ENCODE data around the gene HELQ. TPM values are rescaled to one million over a fixed set of nuclear protein-coding genes. Genes with fewer than 3 reads are reported as not detected.

HELQ gene
- total RNA-seq, 1 experiment from 2014 or later, result 11.6 TPM

- Histone ChIP-seq H3K9me3 (no peaks in the 10 kb centered on the region), H3K4me3 (ENCODE audit: low read depth, low read length) (no peak overlapping the region), H3K4me1 (peaks cover 9% of the 10 kb centered on the region; the same call in 1 of the 2 replicates), H3K27me3 (replicated peaks; ENCODE audit: control insufficient read depth, insufficient read depth, low read length) (no peaks in the 10 kb centered on the region), H3K36me3 (ENCODE audit: control insufficient read depth, insufficient read depth, low read length) (no peaks in the 10 kb centered on the region)
- no peak for TF ChIP-seq CTCF (IDR thresholded peaks at IDR 0.05; ENCODE audit: insufficient read depth in 1 of 2, low read depth in 1 of 2, low read length in 1 of 2, severe bottlenecking in 1 of 2, unreplicated experiment in 1 of 2)
- Mint-ChIP-seq H3K4me3 (ENCODE audit: unreplicated experiment) (no peak overlapping the region), H3K27me3 (ENCODE audit: insufficient read depth, unreplicated experiment) (no peaks in the 10 kb centered on the region), H3K27ac (ENCODE audit: unreplicated experiment) (peak overlapping the region; percentile 71), H3K4me1 (ENCODE audit: low read depth, unreplicated experiment) (no peaks in the 10 kb centered on the region), H3K9me3 (ENCODE audit: unreplicated experiment) (no peaks in the 10 kb centered on the region), H3K36me3 (ENCODE audit: insufficient read depth, unreplicated experiment) (peaks cover 4% of the 10 kb centered on the region)
- DNase-seq, result peak in 1 of 2 experiments; percentile 61
- CTCF ChIA-PET, result interaction anchor here (0.7 kb wide), 1 partner anchor 118 kb away, joined by 4 read pairs; no protein-coding TSS in a partner anchor
- POLR2A ChIA-PET, result interaction anchor here (0.6 to 1.0 kb wide), 2 partner anchors 147 to 382 kb away, joined by 3 read pairs; partner anchors contain the start of gene COPS4
- intact Hi-C loops (cut with micrococcal nuclease; ENCODE audit: unreplicated experiment), result no loop called here
- no TSS peak for BruUV-seq (replicated peaks)
Measured at GRCh38 chr4:83417566-83417965, 38.1 kb downstream of the HELQ start.

GRCh38 chr4:83413676-83414075 lies 41.9 kb downstream of the HELQ start:
- DNase-seq, result no peak
- peaks cover 9% of the 10 kb centered on the region; the same call in 1 of the 2 replicates for H3K4me1 ChIP-seq
- H3K4me3 ChIP-seq (ENCODE audit: low read depth, low read length), result no peak overlapping the region
- no TSS peak for BruUV-seq (replicated peaks)
- Mint-ChIP-seq H3K27ac (ENCODE audit: unreplicated experiment) (no peak overlapping the region), H3K27me3 (ENCODE audit: insufficient read depth, unreplicated experiment) (no peaks in the 10 kb centered on the region), H3K4me1 (ENCODE audit: low read depth, unreplicated experiment) (no peaks in the 10 kb centered on the region), H3K4me3 (ENCODE audit: unreplicated experiment) (no peak overlapping the region), H3K36me3 (ENCODE audit: insufficient read depth, unreplicated experiment) (peaks cover 8% of the 10 kb centered on the region), H3K9me3 (ENCODE audit: unreplicated experiment) (no peaks in the 10 kb centered on the region)
- intact Hi-C loops (cut with micrococcal nuclease; ENCODE audit: unreplicated experiment), result no loop called here
- H3K27me3 ChIP-seq (replicated peaks; ENCODE audit: control insufficient read depth, insufficient read depth, low read length), result no peaks in the 10 kb centered on the region
- ChIA-PET POLR2A (no interaction called here), CTCF (no interaction called here)
- H3K36me3 ChIP-seq (ENCODE audit: control insufficient read depth, insufficient read depth, low read length), result no peaks in the 10 kb centered on the region
- no peak for TF ChIP-seq CTCF (IDR thresholded peaks at IDR 0.05; ENCODE audit: insufficient read depth in 1 of 2, low read depth in 1 of 2, low read length in 1 of 2, severe bottlenecking in 1 of 2, unreplicated experiment in 1 of 2)
- H3K9me3 ChIP-seq, result no peaks in the 10 kb centered on the region

GRCh38 chr4:83408908-83409307 lies 46.7 kb downstream of the HELQ start:
- H3K9me3 ChIP-seq, result no peaks in the 10 kb centered on the region
- intact Hi-C loops (cut with micrococcal nuclease; ENCODE audit: unreplicated experiment), result no loop called here
- POLR2A ChIA-PET, result no interaction called here
- Mint-ChIP-seq H3K4me1 (ENCODE audit: low read depth, unreplicated experiment) (no peaks in the 10 kb centered on the region), H3K36me3 (ENCODE audit: insufficient read depth, unreplicated experiment) (peaks cover 6% of the 10 kb centered on the region), H3K4me3 (ENCODE audit: unreplicated experiment) (no peak overlapping the region), H3K9me3 (ENCODE audit: unreplicated experiment) (no peaks in the 10 kb centered on the region), H3K27me3 (ENCODE audit: insufficient read depth, unreplicated experiment) (no peaks in the 10 kb centered on the region), H3K27ac (ENCODE audit: unreplicated experiment) (no peak overlapping the region)
- peaks cover 6% of the 10 kb centered on the region for H3K4me1 ChIP-seq
- no peaks in the 10 kb centered on the region for H3K36me3 ChIP-seq (ENCODE audit: control insufficient read depth, insufficient read depth, low read length)
- no peak for TF ChIP-seq CTCF (IDR thresholded peaks at IDR 0.05; ENCODE audit: insufficient read depth in 1 of 2, low read depth in 1 of 2, low read length in 1 of 2, severe bottlenecking in 1 of 2, unreplicated experiment in 1 of 2)
- H3K4me3 ChIP-seq (ENCODE audit: low read depth, low read length), result no peak overlapping the region
- CTCF ChIA-PET, result no interaction called here
- BruUV-seq (replicated peaks), result no TSS peak
- DNase-seq, result no peak
- H3K27me3 ChIP-seq (replicated peaks; ENCODE audit: control insufficient read depth, insufficient read depth, low read length), result no peaks in the 10 kb centered on the region

Data from Caco-2 (cell line).